Measurements from ENCODE around the gene GJA3. TPM values are rescaled to one million over a fixed set of nuclear protein-coding genes. Genes with fewer than 3 reads are reported as not detected.
A peak's percentile ranks its signal among the peaks of the same experiment; 100 is the strongest.

GJA3 gene
- total RNA-seq, 1 experiment from 2014 or later, result 0.92 TPM

DNA sequence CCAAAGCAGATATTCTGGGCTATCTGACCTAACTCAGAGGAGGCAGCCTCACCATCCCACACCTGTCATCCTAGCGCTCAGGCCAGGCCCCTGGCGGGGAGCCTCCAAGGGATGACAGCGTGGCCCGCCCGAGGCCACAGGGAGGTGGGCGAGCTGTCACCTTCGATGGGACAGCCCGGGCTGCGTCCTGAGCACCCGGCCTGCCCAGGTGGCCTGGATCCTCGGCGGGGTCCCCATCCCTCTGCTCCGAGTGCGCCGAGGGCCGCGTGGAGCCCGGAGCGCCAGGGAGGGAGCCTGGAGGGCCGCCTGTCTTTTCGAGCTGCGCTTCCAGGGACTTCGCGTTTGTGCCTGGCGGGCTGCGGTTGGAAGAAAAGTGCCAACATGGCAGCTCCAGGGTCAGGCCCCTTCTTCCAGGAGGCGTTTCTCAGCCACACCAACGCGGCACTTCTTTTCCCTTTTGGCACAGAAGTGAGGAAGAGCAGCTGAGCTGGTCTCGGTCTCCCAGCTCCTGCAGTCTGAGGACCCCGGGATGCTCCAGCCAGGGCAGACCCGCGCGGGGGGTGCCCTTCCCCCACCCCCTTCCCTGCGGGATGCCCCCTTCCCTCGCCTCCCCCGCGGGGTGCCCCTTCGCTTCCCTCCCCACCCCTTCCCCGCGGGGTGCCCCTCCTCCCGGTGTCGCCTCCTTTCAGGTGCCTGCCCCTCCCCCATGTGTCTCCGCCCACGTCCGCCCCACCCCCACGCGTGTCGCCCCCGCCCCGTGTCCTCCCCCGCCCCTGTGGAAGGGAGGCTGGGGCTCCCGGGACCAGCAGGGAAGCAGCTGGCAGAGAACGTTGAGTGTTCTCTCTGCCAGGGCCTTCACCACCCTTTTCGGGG lies 42.3 kb downstream of the GJA3 start:
- no peak overlapping the region for H3K27ac Mint-ChIP-seq
- H3K9ac ChIP-seq (ENCODE audit: extremely low read depth, insufficient read length, low read length), result no peak overlapping the region
- no peak overlapping the region for H2BK20ac ChIP-seq (ENCODE audit: low read depth, low read length, poor library complexity, severe bottlenecking)
- no peak overlapping the region for H4K8ac ChIP-seq (replicated peaks; ENCODE audit: insufficient read length, low read depth, low read length)
- no peak overlapping the region for H3K27ac ChIP-seq (ENCODE audit: insufficient read length, low read depth, low read length)
- no peak overlapping the region for H3K18ac ChIP-seq (ENCODE audit: insufficient read length, low read depth, low read length)
- peak overlapping the region; percentile 52 for H3K4me2 ChIP-seq (ENCODE audit: insufficient read depth, insufficient read length, low read length)
- H2BK15ac ChIP-seq (ENCODE audit: low read depth, low read length), result no peak overlapping the region
- H4K91ac ChIP-seq (ENCODE audit: insufficient read length, low read depth, low read length), result no peak overlapping the region
- H3K9me3 Mint-ChIP-seq, result no peaks in the 10 kb centered on the region
- no CpG with 5 or more reads among the region's 55 CpGs for WGBS (ENCODE audit: extremely low coverage, insufficient read length, low lambda C conversion rate)
- H2BK120ac ChIP-seq (ENCODE audit: low read depth, low read length, poor library complexity, severe bottlenecking), result no peak overlapping the region
- H3K79me1 ChIP-seq (ENCODE audit: insufficient read depth, low read depth, low read length, poor library complexity, severe bottlenecking), result no peaks in the 10 kb centered on the region
- H3K56ac ChIP-seq (ENCODE audit: insufficient read length, low read depth, low read length), result no peak overlapping the region
- no peak overlapping the region for H3K23ac ChIP-seq (ENCODE audit: insufficient read length, low read depth, low read length)
- no peaks in the 10 kb centered on the region for H3K27me3 ChIP-seq (ENCODE audit: insufficient read depth, low read length)
- no peak overlapping the region for H2BK12ac ChIP-seq (ENCODE audit: insufficient read length, low read depth, low read length)
- H3K4me1 Mint-ChIP-seq, result peaks cover 21 to 27% of the 10 kb centered on the region in 2 experiments
- H3T11ph ChIP-seq (ENCODE audit: low read length), result no peak overlapping the region
- no peaks in the 10 kb centered on the region for H3K79me2 ChIP-seq (ENCODE audit: insufficient read depth, low read length)
- no peak overlapping the region for H4K5ac ChIP-seq (ENCODE audit: insufficient read length, low read depth, low read length)
- no peaks in the 10 kb centered on the region for H3K9me3 ChIP-seq (ENCODE audit: control insufficient read depth, low read depth, low read length)
- H3K23me2 ChIP-seq (ENCODE audit: insufficient read length, low read depth, low read length, poor library complexity, severe bottlenecking), result peaks cover 13% of the 10 kb centered on the region
- H3K14ac ChIP-seq (ENCODE audit: insufficient read depth, low read length), result no peak overlapping the region
- no peaks in the 10 kb centered on the region for H4K20me1 ChIP-seq (ENCODE audit: control insufficient read depth, insufficient read depth, insufficient read length)
- no peaks in the 10 kb centered on the region for H3K36me3 Mint-ChIP-seq (ENCODE audit: insufficient read depth in 1 of 3, low read depth in 3 of 3)
- H2AFZ ChIP-seq (ENCODE audit: low read length), result no peak overlapping the region
- peaks cover 3% of the 10 kb centered on the region; the same call in 1 of the 2 replicates for H3K4me1 ChIP-seq (ENCODE audit: insufficient read depth, low read length)
- H3K4ac ChIP-seq (ENCODE audit: low read depth, low read length), result no peak overlapping the region
- peak; percentile 70 for DNase-seq
- peaks cover 11% of the 10 kb centered on the region for H3K27me3 Mint-ChIP-seq (ENCODE audit: low read depth)
- H3K4me3 Mint-ChIP-seq, result peak overlapping the region; percentile 66 to 73
- H2BK5ac ChIP-seq (ENCODE audit: insufficient read length, low read length), result no peak overlapping the region
- H2AK5ac ChIP-seq (ENCODE audit: insufficient read length, low read length), result no peak overlapping the region
- TF ChIP-seq, protein P1, sequence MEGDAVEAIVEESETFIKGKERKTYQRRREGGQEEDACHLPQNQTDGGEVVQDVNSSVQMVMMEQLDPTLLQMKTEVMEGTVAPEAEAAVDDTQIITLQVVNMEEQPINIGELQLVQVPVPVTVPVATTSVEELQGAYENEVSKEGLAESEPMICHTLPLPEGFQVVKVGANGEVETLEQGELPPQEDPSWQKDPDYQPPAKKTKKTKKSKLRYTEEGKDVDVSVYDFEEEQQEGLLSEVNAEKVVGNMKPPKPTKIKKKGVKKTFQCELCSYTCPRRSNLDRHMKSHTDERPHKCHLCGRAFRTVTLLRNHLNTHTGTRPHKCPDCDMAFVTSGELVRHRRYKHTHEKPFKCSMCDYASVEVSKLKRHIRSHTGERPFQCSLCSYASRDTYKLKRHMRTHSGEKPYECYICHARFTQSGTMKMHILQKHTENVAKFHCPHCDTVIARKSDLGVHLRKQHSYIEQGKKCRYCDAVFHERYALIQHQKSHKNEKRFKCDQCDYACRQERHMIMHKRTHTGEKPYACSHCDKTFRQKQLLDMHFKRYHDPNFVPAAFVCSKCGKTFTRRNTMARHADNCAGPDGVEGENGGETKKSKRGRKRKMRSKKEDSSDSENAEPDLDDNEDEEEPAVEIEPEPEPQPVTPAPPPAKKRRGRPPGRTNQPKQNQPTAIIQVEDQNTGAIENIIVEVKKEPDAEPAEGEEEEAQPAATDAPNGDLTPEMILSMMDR (conservative IDR thresholded peaks at IDR 0.05), result peak; percentile 62
